ENCODE data around the gene SC5D. TPM values are rescaled to one million over a fixed set of nuclear protein-coding genes. Genes with fewer than 3 reads are reported as not detected.

Gene SC5D
- total RNA-seq, 1 donor from 2014 or later: 40.4 TPM

- CTCF ChIA-PET: no interaction called here
- Mint-ChIP-seq H3K27me3 (no peaks in the 10 kb centered on the region), H3K9me3 (no peaks in the 10 kb centered on the region), H3K4me1 (peaks cover 51% of the 10 kb centered on the region), H3K36me3 (ENCODE audit: low read depth) (no peaks in the 10 kb centered on the region), H3K27ac (peak overlapping the region; percentile 59), H3K4me3 (peak overlapping the region; percentile 3)
- intact Hi-C loops (cut with micrococcal nuclease): loop anchor here (2.0 kb wide), 1 partner anchor 25 kb away; no protein-coding TSS in a partner anchor
- POLR2A ChIA-PET: no interaction called here
- ATAC-seq (ENCODE audit: low read depth) (peak; percentile 54), DNase-seq (no peak)
- TF ChIP-seq CTCF (IDR thresholded peaks at IDR 0.05): no peak
Observed at GRCh38 chr11:121341609-121342008, 49.0 kb downstream of the SC5D start.

GRCh38 chr11:121344824-121345223 lies 52.3 kb downstream of the SC5D start:
- Mint-ChIP-seq H3K27me3 (peaks cover 3% of the 10 kb centered on the region), H3K27ac (no peak overlapping the region)
- CTCF ChIA-PET: interaction anchor here (1.8 kb wide), 1 partner anchor 22 kb away, joined by 5 read pairs; no protein-coding TSS in a partner anchor

GRCh38 chr11:121347094-121347493 lies 54.5 kb downstream of the SC5D start:
- no peak for TF ChIP-seq CTCF (IDR thresholded peaks at IDR 0.05)
- intact Hi-C loops (cut with micrococcal nuclease): no loop called here
- Mint-ChIP-seq H3K4me3 (no peak overlapping the region), H3K4me1 (peaks cover 5% of the 10 kb centered on the region), H3K36me3 (ENCODE audit: low read depth) (no peaks in the 10 kb centered on the region), H3K9me3 (no peaks in the 10 kb centered on the region), H3K27me3 (peaks cover 3% of the 10 kb centered on the region), H3K27ac (no peak overlapping the region)
- DNase-seq (no peak), ATAC-seq (ENCODE audit: low read depth) (no peak)
- ChIA-PET CTCF (no interaction called here), POLR2A (no interaction called here)

More at GRCh38 chr11:121344824-121345223, 52.3 kb downstream of the SC5D start:
- H3K9me3 Mint-ChIP-seq: no peaks in the 10 kb centered on the region
- DNase-seq (no peak), ATAC-seq (ENCODE audit: low read depth) (no peak)
- TF ChIP-seq CTCF (IDR thresholded peaks at IDR 0.05): no peak
- intact Hi-C loops (cut with micrococcal nuclease): no loop called here
- POLR2A ChIA-PET: interaction anchor here (1.0 kb wide), 1 partner anchor 22 kb away, joined by 3 read pairs; no protein-coding TSS in a partner anchor
- H3K36me3 Mint-ChIP-seq (ENCODE audit: low read depth): no peaks in the 10 kb centered on the region
- no peak overlapping the region for H3K4me3 Mint-ChIP-seq
- peaks cover 27% of the 10 kb centered on the region for H3K4me1 Mint-ChIP-seq

GRCh38 chr11:121347813-121348212 lies 55.2 kb downstream of the SC5D start:
- peaks cover 2% of the 10 kb centered on the region for H3K4me1 Mint-ChIP-seq
- ATAC-seq (ENCODE audit: low read depth) (no peak), DNase-seq (no peak)
- intact Hi-C loops (cut with micrococcal nuclease): no loop called here
- H3K27me3 Mint-ChIP-seq: peaks cover 3% of the 10 kb centered on the region
- no peak overlapping the region for H3K27ac Mint-ChIP-seq
- no peak for TF ChIP-seq CTCF (IDR thresholded peaks at IDR 0.05)
- H3K9me3 Mint-ChIP-seq: no peaks in the 10 kb centered on the region
- POLR2A ChIA-PET: no interaction called here
- CTCF ChIA-PET: no interaction called here
- no peaks in the 10 kb centered on the region for H3K36me3 Mint-ChIP-seq (ENCODE audit: low read depth)
- H3K4me3 Mint-ChIP-seq: no peak overlapping the region

GRCh38 chr11:121348220-121348875 lies 55.8 kb downstream of the SC5D start:
- intact Hi-C loops (cut with micrococcal nuclease): no loop called here
- POLR2A ChIA-PET: no interaction called here
- no peak overlapping the region for H3K27ac Mint-ChIP-seq
- TF ChIP-seq CTCF (IDR thresholded peaks at IDR 0.05): no peak
- DNase-seq (no peak), ATAC-seq (ENCODE audit: low read depth) (no peak)
- no peaks in the 10 kb centered on the region for H3K9me3 Mint-ChIP-seq
- H3K4me1 Mint-ChIP-seq: peaks cover 2% of the 10 kb centered on the region
- H3K36me3 Mint-ChIP-seq (ENCODE audit: low read depth): no peaks in the 10 kb centered on the region
- CTCF ChIA-PET: no interaction called here
- H3K27me3 Mint-ChIP-seq: peaks cover 3% of the 10 kb centered on the region
- H3K4me3 Mint-ChIP-seq: no peak overlapping the region
